ENCODE measurements around the gene FLOT2. TPM values are rescaled to one million over a fixed set of nuclear protein-coding genes. Genes with fewer than 3 reads are reported as not detected.
A peak's percentile ranks its signal among the peaks of the same experiment; 100 is the strongest.

Gene FLOT2
- polyA plus RNA-seq, 3 donors from 2014 or later, result 275 to 360 (median 296) TPM

DNA sequence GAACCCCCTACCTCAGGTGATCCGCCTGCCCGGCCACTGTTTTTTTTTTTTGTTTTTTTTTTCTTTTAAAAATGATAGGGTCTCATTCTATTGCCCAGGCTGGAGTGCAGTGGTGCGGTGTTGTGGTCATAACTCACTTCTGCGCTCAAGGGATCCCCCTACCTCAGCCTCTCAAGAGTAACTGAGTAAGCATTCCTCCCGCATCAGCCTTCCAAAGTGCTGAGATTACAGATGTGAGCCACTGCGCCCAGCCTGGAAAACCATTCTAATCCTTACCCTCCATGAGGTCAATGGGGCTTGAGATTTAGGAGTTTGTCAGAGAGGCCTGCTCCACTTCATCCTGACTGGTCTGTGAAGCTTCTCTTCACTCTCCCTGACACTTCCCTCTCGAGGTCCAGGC is 30.3 kb downstream of the FLOT2 start:
- no peak for DNase-seq
- peaks cover 0 to 2% (median 0%) of the 10 kb centered on the region in 3 donors for H3K27me3 Mint-ChIP-seq (ENCODE audit: low read depth in 3 of 3)
- H3K27ac Mint-ChIP-seq, result no peak overlapping the region
- H3K4me3 Mint-ChIP-seq, result no peak overlapping the region
- H3K36me3 Mint-ChIP-seq, result peaks cover 0 to 5% (median 4%) of the 10 kb centered on the region in 3 donors
- H3K4me1 Mint-ChIP-seq, result peaks cover 14 to 15% of the 10 kb centered on the region in 2 donors
- no peaks in the 10 kb centered on the region for H3K9me3 Mint-ChIP-seq

DNA sequence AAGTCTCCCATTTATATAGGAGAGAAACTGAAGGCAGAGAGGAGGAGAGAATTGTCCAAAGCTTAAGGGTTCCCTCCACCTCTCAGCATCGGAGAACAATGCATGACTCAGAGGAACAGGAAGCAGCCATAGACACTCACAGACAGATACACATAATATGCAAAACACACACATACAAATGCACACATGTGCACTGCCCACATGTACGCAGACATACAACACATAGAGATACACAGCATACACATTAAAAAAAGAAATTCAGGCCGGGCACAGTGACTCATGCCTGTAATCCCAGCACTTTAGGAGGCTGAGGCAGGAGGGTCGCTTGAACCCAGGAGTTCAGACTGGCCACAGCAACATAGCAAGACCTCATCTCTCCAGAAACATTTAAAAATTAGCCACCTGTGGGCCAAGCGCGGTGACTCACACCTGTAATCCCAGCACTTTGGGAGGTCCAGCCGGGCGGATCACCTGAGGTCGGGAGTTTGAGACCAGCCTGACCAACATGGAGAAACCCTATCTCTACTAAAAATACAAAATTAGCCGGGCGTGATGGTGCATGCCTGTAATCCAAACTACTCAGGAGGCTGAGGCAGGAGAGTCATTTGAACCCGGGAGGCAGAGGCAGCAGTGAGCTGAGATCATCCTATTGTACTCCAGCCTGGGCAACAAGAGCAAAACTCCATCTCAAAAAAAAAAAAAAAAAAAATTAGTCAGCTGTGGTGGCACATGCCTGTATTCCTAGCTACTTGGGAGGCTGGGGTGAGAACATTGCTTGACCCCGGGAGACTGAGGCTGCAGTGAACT is 31.4 kb downstream of the FLOT2 start:
- Mint-ChIP-seq H3K4me1 (peaks cover 4% of the 10 kb centered on the region in 2 donors), H3K27me3 (ENCODE audit: low read depth in 3 of 3) (peaks cover 0 to 4% (median 0%) of the 10 kb centered on the region in 3 donors), H3K36me3 (peaks cover 0 to 9% (median 6%) of the 10 kb centered on the region in 3 donors), H3K27ac (peak overlapping the region in 1 of 6 donors; percentile 58), H3K4me3 (no peak overlapping the region), H3K9me3 (no peaks in the 10 kb centered on the region)
- DNase-seq, result no peak

- Mint-ChIP-seq H3K4me3 (no peak overlapping the region), H3K27ac (no peak overlapping the region)
These were observed 32.3 kb downstream of the FLOT2 start for GRCh38 chr17:28864991-28865849.

DNA sequence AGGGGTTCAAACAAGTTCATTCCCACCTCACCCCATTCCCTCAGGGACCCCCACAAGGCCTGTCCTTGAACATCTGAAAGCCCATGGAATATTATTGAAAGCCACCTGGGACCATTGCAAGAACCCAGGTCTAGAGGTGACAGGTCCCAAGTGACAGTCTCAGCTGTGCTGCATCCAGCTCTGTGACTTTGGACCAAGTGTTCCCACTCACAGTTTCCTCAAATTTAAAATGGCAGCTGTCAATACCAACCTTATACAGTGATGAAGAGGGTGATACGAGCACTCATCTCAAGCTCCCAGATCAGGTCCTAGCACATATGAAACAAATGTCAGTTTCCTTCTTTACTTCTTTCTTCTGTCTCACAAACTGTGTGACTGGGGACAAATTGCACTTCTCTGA is 33.6 kb downstream of the FLOT2 start:
- peaks cover 3 to 16% (median 6%) of the 10 kb centered on the region in 3 donors for H3K36me3 Mint-ChIP-seq
- no peak overlapping the region for H3K27ac Mint-ChIP-seq
- no peaks in the 10 kb centered on the region for H3K9me3 Mint-ChIP-seq
- DNase-seq, result no peak
- no peak overlapping the region for H3K4me3 Mint-ChIP-seq
- no peaks in the 10 kb centered on the region for H3K4me1 Mint-ChIP-seq
- H3K27me3 Mint-ChIP-seq (ENCODE audit: low read depth in 3 of 3), result peaks cover 0 to 2% (median 0%) of the 10 kb centered on the region in 3 donors

More at GRCh38 chr17:28864991-28865849, 32.3 kb downstream of the FLOT2 start:
- Mint-ChIP-seq H3K36me3 (peaks cover 0 to 13% (median 3%) of the 10 kb centered on the region in 3 donors), H3K27me3 (ENCODE audit: low read depth in 3 of 3) (peaks cover 0 to 2% (median 0%) of the 10 kb centered on the region in 3 donors), H3K4me1 (no peaks in the 10 kb centered on the region), H3K9me3 (no peaks in the 10 kb centered on the region)
- DNase-seq, result no peak

DNA sequence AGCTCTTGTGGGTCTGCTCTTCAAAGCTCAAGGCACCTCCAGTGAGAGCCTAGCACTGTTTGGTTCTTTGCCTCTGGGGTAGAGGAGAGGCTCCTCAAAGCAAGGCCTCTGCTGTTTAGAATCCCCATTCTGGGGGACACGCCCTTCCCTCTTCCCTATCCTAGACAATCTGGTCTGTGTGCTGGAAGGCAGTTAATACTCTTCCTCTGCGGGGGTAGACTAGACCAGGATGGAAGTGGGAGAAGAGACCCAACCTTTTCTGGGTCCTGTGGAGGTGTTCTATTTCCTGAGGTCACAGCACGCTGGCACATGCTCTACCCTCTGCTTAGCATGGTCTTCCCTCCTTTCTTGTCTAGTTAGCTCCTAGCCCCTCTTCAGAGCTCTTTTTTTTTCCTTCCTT is 35.0 kb downstream of the FLOT2 start:
- Mint-ChIP-seq H3K27ac (no peak overlapping the region), H3K4me1 (no peaks in the 10 kb centered on the region), H3K4me3 (no peak overlapping the region), H3K27me3 (ENCODE audit: low read depth in 3 of 3) (peaks cover 0 to 2% (median 0%) of the 10 kb centered on the region in 3 donors), H3K36me3 (peaks cover 11 to 21% (median 17%) of the 10 kb centered on the region in 3 donors), H3K9me3 (no peaks in the 10 kb centered on the region)
- no peak for DNase-seq

- no peak overlapping the region for H3K4me3 Mint-ChIP-seq
- no peaks in the 10 kb centered on the region for H3K9me3 Mint-ChIP-seq
- H3K27ac Mint-ChIP-seq, result peak overlapping the region in 1 of 6 donors; percentile 32
- peaks cover 0 to 2% (median 0%) of the 10 kb centered on the region in 3 donors for H3K27me3 Mint-ChIP-seq (ENCODE audit: low read depth in 3 of 3)
- no peaks in the 10 kb centered on the region for H3K4me1 Mint-ChIP-seq
- no peak for DNase-seq
- H3K36me3 Mint-ChIP-seq, result peaks cover 11 to 21% (median 17%) of the 10 kb centered on the region in 3 donors
These were observed 35.9 kb downstream of the FLOT2 start for GRCh38 chr17:28861393-28862203.

DNA sequence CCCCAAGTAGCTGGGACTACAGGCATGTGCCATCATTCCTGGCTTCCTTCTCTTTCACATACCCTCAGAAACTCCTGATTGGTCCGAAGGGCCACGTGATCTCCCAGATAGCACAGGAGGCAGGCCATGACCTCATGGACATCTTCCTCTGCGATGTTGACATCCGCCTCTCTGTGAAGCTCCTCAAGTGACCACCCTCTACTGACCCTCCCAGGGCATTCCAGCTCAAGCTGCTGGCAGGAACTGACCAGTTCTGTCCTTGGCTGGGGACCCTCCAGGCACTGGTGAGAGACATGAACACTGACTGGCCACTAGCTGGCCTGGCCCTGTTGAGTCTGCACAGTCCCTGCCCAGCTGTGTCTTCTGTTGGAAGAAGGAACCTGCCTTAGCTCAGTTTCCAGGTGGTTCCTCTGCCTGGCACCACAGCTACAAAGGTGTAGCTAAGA is 37.1 kb downstream of the FLOT2 start:
- no peak for DNase-seq
- Mint-ChIP-seq H3K9me3 (no peaks in the 10 kb centered on the region), H3K4me3 (no peak overlapping the region), H3K4me1 (peaks cover 3 to 4% of the 10 kb centered on the region in 2 donors), H3K27me3 (ENCODE audit: low read depth in 3 of 3) (peaks cover 0 to 2% (median 0%) of the 10 kb centered on the region in 3 donors), H3K27ac (no peak overlapping the region), H3K36me3 (peaks cover 11 to 21% (median 17%) of the 10 kb centered on the region in 3 donors)

GRCh38 chr17:28858801-28859355 is 38.7 kb downstream of the FLOT2 start:
- H3K36me3 Mint-ChIP-seq, result peaks cover 11 to 17% (median 16%) of the 10 kb centered on the region in 3 donors
- no peaks in the 10 kb centered on the region for H3K9me3 Mint-ChIP-seq
- H3K4me1 Mint-ChIP-seq, result peaks cover 15 to 16% of the 10 kb centered on the region in 2 donors
- no peak overlapping the region for H3K4me3 Mint-ChIP-seq
- DNase-seq, result no peak
- no peak overlapping the region for H3K27ac Mint-ChIP-seq
- peaks cover 0 to 2% (median 0%) of the 10 kb centered on the region in 3 donors for H3K27me3 Mint-ChIP-seq (ENCODE audit: low read depth in 3 of 3)

- peak overlapping the region in 1 of 5 donors; percentile 53 for H3K4me3 Mint-ChIP-seq
- H3K4me1 Mint-ChIP-seq, result peaks cover 15 to 16% of the 10 kb centered on the region in 2 donors
- H3K27ac Mint-ChIP-seq, result peak overlapping the region in 1 of 6 donors; percentile 26
- H3K9me3 Mint-ChIP-seq, result no peaks in the 10 kb centered on the region
- H3K27me3 Mint-ChIP-seq (ENCODE audit: low read depth in 3 of 3), result peaks cover 0 to 2% (median 0%) of the 10 kb centered on the region in 3 donors
- H3K36me3 Mint-ChIP-seq, result peaks cover 11 to 17% (median 16%) of the 10 kb centered on the region in 3 donors
- no peak for DNase-seq
These were observed 39.4 kb downstream of the FLOT2 start for GRCh38 chr17:28857905-28858800.

DNA sequence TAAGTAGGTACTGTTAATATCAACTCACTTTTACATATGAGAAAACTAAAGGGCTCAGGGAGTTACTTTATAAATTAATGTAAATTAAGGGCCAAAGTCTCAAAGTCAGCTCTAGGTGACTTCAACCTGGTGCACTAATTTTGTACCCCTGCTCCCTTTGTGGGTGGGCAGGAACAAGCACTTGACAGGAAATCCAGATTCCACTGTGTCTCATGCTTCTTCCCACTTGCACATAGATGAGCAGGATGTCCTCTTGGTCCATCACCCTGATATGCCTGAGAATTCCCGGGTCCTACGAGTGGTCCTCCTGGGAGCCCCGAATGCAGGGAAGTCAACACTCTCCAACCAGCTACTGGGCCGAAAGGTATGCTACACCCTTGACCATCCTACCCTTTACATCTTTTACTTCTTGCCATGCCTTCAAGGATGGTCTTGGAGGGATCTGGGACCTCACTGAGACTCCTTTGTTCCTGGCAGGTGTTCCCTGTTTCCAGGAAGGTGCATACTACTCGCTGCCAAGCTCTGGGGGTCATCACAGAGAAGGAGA is 41.4 kb downstream of the FLOT2 start:
- Mint-ChIP-seq H3K9me3 (no peaks in the 10 kb centered on the region), H3K27ac (no peak overlapping the region), H3K36me3 (peaks cover 11 to 14% (median 12%) of the 10 kb centered on the region in 3 donors), H3K4me1 (peaks cover 15 to 16% of the 10 kb centered on the region in 2 donors), H3K4me3 (peak overlapping the region; percentile 87 to 97 (median 95)), H3K27me3 (ENCODE audit: low read depth in 3 of 3) (no peaks in the 10 kb centered on the region)
- DNase-seq, result no peak

DNA sequence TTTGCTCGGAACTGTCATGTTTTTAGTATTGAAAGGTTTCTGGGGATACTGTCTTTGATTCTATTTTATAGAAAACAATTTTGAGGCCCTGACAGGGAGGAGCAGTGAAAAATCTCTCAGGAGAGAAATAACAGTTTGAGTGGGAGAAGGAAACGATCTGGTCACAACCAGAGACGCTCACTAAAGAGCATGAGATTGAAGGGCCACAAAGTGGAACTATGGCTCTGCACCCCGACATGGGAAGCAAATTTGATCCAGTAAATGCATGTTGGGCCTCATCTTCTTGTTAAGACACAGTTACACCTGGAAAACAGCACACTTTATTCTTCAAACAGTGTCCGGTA is 42.2 kb downstream of the FLOT2 start:
- H3K4me1 Mint-ChIP-seq, result peaks cover 15 to 16% of the 10 kb centered on the region in 2 donors
- DNase-seq, result no peak
- H3K36me3 Mint-ChIP-seq, result peaks cover 8 to 14% (median 11%) of the 10 kb centered on the region in 3 donors
- peak overlapping the region; percentile 74 to 92 (median 88) for H3K27ac Mint-ChIP-seq
- peaks cover 0 to 3% (median 0%) of the 10 kb centered on the region in 3 donors for H3K27me3 Mint-ChIP-seq (ENCODE audit: low read depth in 3 of 3)
- peak overlapping the region; percentile 87 to 97 (median 95) for H3K4me3 Mint-ChIP-seq
- H3K9me3 Mint-ChIP-seq, result no peaks in the 10 kb centered on the region

All from immature natural killer cell (primary cell).